Hippocampal formation (tissue), 2 donors: ENCODE measurements around the gene GABBR2.
"Not testable (repeated sequence)": the region's sequence is repeated elsewhere in the genome, so short reads cannot be mapped to it uniquely, and the experiment has no call there.

Source experiments
- DNase-seq, 2 donors: peaks; one replicate each; lab custom pipeline; 2025; lab: John Stamatoyannopoulos, UW

Gene GABBR2

DNA sequence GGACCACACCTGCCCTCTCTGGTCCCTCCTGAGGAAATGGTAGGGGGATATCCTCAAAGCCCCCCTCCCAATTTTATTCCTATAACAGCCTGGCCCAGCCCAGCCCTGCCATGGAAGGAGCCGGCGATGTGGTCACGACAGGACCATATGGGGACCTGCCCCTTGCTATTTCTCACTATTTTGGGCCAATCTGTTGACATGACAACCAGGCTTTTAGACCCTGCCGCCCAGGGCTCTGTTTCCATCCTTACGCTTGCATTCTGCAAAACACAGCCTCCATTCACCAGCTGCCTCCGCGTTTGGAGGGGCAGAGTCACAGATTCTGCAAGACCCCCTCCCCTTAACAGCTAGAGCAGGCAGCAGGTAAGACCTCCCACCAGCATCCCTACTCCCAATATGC is 112.2 kb downstream of the GABBR2 start:
- DNase-seq = no peak

DNA sequence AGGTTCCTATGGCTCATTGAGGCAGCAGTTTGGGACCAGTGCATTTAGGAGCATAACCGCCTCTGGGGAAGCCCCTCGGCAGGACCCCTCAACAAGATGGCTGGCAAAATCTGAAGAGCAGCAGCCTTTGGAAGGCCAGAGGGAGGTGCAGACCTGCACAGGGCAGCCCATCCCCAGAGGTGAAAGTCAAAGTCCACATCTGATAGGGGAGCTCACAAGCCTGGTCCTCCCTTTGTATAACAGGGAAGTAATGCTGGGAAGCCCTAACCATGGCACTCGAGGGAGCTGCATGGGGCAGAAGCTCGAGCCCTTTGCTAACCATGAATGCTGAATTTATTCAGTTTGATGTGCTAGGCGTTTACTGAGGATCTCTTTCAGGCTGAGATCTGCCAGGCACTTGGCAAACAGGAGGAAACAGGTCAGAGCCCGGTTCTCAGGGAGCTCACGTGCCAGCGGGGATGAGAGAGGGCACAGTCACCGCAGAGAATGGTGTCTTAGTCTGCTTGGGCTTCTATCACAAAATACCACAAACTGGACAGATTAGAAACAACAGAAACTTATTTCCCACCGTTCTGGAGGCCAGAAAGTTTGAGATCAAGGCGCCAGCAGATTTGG is 114.1 kb downstream of the GABBR2 start:
- DNase-seq = no peak

DNA sequence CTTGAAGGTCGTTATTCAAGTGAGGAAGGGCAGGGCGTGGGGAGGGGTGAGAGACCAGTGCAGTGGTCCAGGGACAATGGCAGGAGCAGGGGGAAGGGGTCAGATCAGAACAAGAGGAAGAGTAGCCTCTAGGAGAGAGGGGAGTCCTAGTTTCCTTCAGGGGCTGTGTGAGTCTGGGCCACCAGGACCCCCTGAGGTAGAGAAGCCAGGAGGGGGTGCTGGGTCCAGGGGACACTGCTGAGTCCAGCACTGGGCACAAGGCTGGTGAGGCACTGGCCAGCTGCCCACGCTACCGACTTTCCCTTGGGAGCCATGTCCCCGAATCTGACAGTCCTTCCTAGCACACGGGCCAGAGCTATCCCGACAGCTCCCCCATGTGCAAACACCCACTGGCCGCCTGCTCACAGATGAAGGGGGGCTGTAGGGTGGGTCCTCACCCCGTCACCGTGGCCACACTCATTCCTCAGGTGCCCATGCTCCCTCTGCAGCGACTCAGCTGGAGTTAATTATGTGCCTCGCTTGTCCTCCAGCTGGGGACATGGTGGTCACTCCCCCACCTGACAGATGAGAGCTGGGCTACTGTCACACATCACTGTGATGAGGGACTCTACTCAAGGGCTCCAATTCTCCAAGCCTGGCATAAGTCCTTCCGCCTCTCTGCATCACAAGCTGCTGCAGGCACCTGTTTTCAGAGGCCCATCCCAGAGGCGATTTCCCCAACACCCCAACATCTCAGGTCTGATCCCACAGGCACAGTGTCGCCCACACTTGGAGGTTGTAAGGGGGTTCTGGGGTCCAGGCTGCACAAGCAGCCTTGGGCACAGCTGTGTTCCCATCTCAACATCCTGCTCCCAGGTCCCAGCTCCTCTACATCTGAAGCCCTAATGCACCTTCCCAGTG is 115.1 kb downstream of the GABBR2 start:
- DNase-seq = no peak

DNA sequence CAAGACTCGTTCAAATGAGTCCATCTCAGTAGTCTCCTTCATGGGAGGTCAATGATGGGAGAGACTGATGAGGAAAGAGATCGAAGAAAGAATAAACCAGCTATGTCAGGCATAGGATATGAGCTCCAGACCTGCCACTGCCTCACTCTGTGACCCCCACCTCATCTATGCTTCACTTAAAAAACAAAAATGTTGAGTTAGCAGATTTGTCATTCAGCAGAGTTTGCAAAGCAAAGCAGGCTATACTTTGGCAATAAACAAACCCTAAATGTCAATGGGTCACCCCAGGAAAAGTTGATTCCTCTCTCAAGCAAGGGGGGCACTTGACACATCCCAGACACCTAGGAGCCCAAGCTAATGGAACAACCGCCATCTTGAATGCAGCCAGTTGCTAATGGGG is 117.0 kb downstream of the GABBR2 start:
- no peak for DNase-seq

DNA sequence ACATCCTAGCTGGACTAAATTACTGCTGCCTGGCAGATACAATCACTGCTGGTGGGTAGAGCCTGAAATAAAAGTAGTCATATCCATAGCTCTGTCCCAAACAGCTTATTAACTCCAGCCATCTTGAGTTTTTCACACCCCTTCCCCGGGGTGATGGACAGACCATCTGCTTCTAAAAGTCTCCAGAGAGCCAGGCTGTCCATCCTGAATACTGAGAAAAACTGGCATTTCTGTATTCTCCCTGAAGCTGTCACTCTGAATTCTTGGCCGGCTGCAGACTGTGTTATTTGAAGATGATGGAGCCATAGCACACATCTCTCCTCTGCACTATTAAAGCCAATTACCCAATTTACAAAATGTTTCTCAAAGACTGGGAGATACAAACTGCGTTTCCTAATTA is 118.6 kb downstream of the GABBR2 start:
- no peak for DNase-seq

DNA sequence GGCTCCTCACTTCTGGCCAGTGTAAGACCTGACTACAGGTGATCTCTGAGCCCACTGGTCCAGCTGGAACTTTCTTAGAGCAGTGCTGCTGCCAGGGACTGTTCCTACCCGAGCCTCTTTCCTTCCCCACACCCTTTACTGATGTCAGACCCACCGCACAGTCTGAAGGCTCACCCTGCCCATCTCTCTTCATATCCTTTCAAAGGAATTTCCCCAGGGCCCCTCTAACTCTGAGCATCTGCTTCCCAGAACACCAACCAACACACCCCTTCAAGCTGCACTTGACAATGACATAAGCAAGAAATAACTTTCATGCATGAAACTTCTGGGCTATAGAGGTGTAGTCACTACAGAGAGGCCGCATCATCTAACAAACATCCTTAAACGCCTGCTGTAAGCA is 119.6 kb downstream of the GABBR2 start:
- DNase-seq = no peak

DNA sequence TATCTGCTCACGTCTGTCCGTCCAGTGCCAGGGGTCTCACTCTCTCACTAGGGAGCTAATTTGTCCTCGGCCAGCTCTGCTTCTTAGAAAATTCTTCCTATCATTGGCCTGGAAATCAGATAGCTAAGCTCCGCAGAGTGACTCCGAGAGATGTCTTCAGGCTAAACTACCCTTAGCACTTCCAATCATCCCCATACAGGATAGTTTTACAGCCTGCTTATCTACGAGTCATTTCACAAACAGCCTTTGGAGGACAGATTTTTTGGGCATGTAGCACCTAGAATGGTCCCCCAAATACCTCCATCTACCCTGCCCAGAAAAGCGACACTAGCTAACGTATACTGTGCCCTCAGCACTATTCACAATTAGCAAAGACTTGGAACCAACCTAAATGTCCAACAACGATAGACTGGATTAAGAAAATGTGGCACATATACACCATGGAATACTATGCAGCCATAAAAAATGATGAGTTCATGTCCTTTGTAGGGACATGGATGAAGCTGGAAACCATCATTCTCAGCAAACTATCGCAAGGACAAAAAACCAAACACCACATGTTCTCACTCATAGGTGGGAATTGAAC is 123.8 kb downstream of the GABBR2 start:
- DNase-seq = not testable (repeated sequence)

DNA sequence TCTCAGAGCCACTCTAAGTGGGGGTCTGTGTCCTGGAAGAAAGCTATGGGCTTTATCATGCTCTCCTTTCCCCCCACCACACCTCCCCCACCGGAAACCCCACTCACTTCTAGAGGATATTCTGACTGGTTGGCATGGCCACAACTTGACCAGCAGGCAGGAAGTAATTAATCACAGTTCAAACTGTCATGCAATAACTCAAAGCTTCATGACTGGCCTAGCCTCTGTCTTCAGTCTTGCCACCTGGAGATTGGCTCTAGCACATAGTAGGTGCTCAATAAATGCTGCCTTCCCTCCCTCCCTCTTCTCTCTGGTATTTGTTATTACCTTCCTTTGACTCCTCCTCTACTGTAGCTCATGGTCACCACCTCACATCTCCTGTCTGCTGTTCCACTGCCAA is 124.7 kb downstream of the GABBR2 start:
- DNase-seq = no peak

DNA sequence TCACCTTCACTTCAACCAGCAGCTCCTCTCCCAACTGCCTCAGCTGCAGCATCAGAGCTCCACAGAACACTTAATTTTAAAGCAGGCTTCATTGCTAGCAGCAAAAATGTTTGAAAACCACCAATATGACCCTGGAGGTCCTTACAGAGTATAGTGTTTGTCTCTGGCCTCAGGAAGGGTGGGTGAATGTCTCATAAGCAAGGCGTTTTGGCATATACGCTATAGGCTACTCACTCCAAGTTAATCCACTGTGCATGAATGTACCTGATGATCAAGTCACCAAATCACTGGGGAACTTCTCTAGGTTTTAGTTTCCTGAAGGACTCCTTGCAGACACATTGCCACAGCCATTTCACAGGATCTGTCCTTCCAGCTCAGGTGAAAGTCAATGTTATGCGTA is 125.3 kb downstream of the GABBR2 start:
- DNase-seq = no peak

DNA sequence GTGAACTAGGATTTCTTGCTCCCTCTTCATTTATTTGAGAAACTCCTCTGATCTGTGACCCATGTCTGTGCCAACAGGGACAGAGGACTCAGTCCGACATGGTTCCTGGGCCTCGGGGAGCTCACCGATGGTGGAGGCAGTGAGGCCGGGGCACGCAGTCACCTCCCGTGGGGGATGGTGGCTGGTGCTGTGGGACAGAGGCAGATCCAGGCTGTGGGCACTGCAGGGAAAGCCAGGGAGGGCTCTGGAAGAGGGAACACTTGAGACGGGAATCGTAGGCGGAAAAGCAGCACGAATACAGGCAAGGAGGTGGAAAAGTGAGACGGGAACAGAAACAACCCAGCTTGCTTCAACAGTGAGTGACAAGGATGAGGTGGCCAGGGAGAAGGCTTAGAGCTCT is 127.8 kb downstream of the GABBR2 start:
- no peak for DNase-seq

DNA sequence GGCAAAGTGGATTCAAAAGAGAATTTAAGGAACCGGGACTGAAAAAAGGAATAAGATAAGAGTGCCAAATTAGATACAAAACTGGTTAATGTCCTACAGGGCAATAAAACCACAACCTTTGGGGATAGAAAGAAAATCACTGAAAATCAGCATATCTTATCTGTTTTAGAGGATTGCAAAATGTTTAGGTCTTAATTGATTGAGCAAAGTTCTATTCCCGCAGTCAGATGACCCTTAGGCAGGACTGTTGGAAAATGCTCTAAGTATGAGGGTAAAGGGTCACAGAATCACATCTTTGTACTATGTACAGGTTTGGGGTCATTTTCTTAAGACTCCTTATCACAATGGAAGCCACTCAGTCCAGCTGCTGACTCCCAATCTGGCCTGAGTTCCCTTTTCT is 129.0 kb downstream of the GABBR2 start:
- DNase-seq = no peak

DNA sequence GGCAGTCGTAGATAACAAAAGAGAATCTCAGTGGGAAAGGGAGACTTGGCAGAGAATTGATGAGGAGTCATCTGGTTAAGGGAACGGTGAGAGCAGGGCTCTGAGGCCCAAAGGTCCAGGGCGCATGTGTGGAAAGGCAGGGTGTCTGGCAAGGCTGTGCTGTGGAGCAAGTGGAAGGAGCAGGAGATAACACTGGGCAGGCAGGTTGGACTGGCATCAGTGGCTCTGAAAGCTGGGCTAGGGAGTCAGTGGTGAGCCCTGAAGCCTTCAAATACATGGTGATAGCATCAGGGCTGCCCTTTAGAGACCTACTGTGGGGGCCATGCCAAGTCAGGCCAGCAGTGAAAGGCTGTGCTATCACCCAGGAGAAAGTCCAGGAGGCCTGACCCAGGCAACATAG is 131.3 kb downstream of the GABBR2 start:
- DNase-seq = no peak

DNA sequence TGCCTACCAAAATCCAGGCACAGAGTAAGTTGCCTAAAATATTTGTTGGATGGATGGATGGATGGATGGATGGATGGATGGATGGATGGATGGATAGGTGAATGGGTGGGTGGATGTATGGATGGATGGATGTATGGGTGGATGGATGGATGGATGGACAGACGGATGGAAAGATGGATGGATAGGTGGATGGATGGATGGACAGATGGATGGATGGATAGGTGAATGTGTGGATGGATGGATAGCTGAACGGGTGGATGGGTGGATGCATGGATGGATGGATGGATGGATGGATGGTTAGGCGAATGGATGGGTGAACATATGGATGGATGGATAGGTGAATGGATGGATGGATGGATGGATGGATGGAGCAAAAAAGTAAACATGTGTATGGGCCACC is 131.9 kb downstream of the GABBR2 start:
- DNase-seq = no peak

DNA sequence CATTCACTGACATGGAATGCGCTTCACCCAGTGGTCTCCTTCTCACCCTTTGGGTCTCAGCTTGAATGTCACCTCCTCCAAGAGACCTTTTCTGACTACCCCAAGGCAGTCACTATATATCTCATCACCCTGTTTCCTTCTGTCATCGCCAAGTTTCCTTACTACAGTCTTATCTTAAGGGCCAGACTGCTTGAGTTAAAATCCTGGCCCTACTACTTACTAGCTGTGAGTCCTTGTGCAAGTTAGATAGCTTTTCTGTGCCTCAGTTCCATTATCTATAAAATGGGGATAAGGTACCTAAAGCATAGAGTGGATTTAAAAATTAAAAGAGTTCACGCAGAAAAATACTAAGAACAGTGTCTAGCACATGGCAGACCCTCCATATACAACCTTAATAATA is 132.4 kb downstream of the GABBR2 start:
- DNase-seq = no peak

DNA sequence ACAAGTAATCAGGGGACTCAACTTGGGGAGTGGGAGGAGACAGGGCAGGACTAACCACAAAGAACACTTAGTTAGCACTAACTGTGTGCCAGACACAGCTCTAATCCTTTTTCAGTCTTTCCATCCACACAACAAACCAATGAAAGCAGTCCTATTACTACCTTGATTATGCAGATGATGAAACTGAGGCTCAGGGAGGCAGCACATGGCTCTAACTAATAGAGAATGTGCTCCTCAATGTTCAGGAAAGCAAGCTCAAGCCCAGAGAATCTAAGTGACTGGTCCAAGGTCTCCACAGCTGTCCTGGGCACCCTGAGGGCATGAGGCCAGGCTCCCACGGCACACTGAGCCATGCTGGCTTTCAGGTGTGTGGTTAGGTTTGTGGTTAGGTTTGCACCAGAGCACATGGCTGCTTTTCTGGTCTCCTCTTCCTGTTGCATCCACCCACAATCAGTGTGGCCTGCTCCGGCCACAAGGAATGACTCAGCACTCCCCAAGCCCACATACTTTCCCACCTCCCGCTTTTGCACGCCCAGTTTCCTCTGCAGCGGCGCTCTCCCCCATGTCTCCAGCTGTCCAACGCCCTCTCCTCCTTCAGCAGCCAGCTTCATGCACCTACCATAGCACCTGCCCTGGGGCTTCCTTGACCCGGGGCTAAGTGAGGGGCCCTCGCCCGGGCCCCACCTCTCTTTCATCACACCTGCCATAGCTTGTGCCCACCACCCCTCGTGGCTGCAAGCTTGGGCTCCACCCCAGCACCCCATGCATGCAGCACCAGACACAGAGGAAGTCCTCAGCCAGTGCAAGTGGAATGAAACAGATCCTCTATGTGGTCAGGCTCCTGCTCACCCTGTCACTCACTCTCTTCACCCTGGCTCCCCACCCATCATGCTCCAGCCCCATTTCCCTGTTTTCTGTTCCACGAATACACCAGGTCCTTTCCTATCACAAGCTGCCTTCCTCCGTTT is 133.1 kb downstream of the GABBR2 start:
- DNase-seq = no peak

DNA sequence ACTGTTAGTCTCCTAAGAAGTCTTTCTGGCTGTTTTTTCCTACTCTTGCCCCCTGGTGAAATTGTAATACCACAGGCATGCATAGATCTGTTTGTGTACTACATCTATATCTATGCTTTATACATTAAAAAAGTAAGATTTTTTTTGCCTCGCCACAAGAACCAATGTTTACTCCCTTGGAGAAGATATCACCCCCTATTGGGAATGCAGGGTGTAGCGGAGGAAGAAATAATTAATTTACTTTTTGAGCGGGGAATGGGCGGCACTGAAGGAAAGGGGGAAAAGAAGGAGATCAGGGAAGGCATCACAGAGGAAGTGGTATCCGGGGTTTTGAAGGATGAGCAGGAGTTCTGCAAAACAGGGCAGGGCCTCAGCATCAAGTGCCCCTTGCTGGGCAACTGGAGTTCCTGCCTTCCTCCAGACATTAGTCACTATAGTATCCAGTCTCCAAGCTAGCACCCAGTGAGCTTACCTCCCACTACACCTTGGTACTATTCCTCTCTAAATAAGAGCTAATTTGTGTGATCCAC is 134.9 kb downstream of the GABBR2 start:
- DNase-seq = no peak

DNA sequence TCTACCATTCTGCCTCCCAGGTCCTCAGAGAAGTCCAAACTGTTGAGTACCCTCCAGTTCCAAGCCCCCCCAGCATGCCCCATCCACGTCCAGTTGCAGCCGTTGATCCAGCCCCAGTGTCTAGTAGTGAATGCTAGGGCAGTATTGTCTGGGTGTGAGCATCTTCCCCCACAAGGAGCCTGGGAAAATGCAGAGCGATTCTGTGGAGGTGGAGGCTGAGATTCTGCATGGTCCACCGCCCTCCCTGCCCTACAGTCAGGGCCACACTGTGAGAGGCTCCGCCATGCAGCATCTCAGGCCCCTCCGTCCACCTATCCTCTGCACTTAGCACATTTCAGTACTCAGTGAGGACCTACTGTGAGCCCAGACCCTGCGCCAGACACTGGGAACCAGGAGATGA is 135.9 kb downstream of the GABBR2 start:
- DNase-seq = no peak

DNA sequence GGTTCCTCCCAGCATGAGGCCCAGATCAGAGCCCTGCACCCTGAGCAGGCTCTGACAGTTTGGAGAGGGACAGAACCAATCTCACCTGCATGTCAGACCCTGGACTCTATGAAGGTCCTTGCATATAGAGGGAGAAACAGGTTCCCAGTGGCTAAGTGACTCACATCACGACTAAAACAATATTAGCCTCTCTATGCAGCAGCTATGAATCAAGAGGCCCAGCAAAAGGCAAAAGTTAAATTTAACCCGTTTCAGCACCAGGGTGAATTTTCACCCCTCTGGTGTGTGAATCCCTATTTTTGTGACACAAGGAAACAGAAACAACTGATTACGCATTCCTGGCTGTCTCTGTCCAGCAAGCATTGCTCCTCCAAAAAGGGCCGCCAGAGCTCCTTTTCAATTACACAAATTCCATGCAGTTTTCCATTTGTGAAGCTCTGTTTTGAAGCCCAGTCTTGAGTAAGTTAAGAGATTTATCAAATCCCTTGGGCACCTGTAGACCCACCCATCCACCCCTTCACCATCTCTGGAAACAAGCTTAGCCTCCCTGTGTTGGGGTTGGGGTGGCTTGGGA is 136.6 kb downstream of the GABBR2 start:
- DNase-seq = no peak

DNA sequence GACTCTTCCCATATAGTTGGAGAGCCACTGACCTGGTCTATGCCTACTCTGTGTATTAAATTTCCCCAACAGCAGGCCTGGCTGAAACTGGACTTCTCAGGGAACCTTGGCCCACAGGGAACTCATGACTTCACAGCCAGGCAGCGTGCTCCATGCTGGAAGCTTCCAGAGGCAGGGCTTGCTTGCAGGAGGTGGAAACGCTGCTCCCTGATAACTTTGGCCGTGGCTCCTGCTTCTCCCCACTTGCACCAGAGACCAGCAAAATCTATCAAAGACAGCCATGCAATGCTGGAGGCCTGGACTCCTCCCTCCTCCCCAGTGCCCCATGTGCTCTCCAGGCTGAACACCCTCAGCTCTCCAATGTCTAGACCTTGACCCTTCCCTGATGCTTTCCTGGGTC is 137.1 kb downstream of the GABBR2 start:
- no peak for DNase-seq

DNA sequence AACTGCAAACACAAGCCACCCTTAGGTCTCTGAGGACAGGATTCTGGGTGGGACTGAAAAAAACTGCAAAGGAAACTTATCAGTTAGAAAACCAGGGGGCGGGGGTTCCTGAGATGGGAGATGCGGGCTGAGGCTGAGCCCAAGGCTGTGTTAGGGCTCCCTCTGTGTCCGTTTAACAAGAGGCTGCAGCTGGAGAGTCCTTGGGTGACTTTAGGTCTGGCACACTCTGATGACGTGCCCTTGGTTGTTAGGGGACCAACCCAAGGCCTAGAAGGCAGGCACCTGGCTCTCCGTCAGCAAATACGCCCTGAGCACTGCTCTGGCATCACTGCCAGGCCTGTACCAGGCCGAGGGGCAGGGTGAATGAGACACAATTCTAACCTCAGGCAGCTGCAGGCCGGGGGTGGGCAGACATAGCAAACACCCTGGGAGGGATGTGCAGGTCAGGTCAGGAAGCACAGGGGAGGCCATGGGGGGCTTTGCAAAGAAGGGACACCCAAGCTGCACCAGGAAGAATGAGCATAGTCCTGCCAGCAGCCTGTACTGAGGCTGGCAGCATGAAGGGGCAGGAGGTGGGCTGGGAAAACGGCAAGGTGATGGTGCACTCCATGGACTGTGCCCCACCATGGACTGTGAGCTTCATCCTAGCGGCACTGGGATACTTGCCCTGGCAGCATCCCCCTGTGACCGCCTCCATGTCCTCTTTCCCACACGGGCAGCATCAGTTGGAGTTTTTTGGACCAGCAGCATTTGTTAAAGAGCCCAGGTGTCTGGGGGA is 137.9 kb downstream of the GABBR2 start:
- DNase-seq = no peak

DNA sequence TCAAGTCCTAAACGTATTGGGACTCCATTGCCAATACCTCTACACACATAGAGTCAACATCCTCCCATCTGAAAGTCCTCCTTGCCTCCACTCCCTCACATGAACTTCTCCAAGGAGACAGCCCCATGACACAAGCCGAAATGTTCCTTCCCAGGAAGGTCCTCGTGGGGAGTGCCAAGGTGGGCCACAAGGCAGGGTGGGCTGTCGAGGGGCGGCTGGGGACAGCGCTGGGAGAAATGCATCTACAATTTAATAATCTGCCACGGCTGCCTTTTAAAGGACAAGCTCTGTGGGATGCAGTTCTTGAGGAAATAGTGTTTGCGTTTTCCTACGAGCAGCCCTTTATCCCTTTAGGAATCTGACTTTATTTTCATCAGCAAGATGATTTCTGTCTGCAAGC is 138.7 kb downstream of the GABBR2 start:
- DNase-seq = no peak
